PC-3 (cell line): ENCODE measurements around the gene FBXO31.

Experiments
- EZH2 ChIP-seq: fragments of 300-600 bp; sonication (generic); IDR thresholded peaks from one replicate; pipeline ENCODE4 v1.6.1; 2017; ENCODE audit warnings: antibody characterized with exemption, mild to moderate bottlenecking, low read length; ENCODE audit not compliant: unreplicated experiment
- EZH2phosphoT487 ChIP-seq: fragments of 300-600 bp; sonication (generic); IDR thresholded peaks from 2 replicates; pipeline ENCODE4 v1.6.1; 2018; ENCODE audit warnings: mild to moderate bottlenecking, antibody characterized with exemption, low read length, borderline replicate concordance
- TF ChIP-seq, protein P1 (sequence below): fragments of 300-600 bp; sonication (generic); conservative IDR thresholded peaks from 2 replicates; pipeline ENCODE4 v1.5.1; 2017; ENCODE audit warnings: antibody characterized with exemption, low read depth, mild to moderate bottlenecking, low read length

DNA sequence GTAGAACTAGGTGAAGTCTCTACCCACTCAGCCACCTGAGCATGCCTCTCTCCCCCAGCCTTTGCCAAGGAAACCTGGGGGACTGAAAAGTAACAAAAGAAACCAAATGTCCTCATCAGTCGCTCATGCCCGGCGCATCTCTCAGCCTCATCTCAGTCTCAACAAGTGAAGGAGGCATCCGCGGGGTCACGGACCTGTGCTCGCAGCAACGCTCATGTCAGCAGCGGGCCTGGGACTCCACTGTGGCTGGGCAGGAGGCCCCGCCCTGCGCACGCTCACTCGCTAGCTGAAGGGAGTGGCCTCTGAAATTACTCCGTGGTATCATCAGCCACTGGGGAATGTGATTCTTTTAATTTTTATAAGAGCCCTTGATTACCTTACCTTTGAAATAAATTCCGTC is 39.9 kb upstream of the FBXO31 start:
- no peak for TF ChIP-seq EZH2
- TF ChIP-seq, protein P1, sequence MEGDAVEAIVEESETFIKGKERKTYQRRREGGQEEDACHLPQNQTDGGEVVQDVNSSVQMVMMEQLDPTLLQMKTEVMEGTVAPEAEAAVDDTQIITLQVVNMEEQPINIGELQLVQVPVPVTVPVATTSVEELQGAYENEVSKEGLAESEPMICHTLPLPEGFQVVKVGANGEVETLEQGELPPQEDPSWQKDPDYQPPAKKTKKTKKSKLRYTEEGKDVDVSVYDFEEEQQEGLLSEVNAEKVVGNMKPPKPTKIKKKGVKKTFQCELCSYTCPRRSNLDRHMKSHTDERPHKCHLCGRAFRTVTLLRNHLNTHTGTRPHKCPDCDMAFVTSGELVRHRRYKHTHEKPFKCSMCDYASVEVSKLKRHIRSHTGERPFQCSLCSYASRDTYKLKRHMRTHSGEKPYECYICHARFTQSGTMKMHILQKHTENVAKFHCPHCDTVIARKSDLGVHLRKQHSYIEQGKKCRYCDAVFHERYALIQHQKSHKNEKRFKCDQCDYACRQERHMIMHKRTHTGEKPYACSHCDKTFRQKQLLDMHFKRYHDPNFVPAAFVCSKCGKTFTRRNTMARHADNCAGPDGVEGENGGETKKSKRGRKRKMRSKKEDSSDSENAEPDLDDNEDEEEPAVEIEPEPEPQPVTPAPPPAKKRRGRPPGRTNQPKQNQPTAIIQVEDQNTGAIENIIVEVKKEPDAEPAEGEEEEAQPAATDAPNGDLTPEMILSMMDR = no peak
- no peak for TF ChIP-seq EZH2phosphoT487
